CD4-positive, alpha-beta T cell treated with Interleukin-12 subunit alpha and Interleukin-12 subunit beta, for 1 hour (primary cell): ENCODE results near the gene EVC2.

Source experiments
- DNase-seq: peaks from one replicate; pipeline ENCODE4 v3.0.0-alpha.2; 2020

The EVC2 gene

DNA sequence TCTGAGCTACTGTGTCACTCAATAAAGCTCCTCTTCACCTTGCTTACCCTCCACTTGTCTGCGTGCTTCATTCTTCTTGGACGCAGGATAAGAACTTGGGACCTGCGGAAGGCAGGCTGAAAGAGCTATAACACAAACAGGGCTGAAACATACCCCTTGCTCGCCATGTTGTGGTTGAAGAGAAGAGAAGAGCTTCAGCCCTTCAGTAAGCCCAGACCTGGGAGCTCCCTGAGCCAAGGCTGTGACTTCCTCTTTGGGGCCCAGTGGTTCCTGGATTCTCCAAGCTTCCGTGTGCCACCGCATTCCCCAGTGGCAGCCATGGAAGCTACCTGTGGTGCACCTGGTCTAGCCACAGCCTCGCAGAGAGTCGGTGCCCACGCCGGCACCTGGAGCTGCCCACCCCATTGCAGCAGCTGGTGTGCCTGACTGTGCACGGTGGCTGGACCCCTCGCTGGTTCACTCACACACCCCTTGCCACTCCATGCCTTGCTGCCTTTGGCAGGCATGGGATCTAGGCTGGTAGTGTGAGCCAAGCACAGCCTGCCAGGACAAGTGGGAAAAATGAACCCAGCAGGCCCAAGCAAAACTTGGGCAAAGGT is 160.6 kb downstream of the EVC2 start:
- no peak for DNase-seq

DNA sequence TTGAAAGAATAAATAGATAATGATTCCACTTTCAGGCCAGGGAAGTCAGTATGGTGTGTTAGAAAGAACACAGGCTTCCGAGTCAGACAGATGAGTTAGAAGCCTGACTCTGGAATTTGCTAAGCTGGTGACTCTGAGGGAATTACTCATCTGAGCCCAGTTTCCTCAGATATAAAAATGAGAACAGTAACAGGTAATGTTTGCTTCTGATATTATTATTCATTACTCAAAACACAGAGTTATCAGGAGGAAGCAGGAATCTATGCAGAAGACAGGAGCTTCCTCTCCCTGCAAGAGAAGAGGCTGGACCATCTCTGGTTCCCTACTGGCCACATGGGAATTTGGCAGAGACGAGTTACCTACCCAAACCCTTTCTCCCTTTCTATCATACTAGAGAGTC is 163.1 kb downstream of the EVC2 start:
- no peak for DNase-seq

DNA sequence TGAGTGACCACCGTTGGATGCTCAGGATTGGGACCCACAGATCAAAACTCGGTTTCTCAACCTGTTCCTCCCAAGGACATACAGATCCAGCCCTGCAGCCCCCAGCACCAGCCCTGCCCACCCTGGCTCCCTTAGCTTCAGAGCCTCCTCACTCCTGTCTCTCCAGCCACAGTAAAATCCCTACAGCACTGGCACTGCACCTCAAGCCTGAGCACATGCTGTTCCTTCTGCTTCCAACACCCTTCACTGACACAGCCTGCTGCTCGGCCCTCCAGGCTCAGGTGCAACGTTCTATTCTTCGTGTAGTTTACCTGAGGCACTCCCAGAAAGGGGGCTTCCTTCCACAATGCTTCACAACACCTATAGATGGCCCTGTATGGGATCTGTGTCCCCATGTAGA is 163.6 kb downstream of the EVC2 start:
- DNase-seq: no peak

DNA sequence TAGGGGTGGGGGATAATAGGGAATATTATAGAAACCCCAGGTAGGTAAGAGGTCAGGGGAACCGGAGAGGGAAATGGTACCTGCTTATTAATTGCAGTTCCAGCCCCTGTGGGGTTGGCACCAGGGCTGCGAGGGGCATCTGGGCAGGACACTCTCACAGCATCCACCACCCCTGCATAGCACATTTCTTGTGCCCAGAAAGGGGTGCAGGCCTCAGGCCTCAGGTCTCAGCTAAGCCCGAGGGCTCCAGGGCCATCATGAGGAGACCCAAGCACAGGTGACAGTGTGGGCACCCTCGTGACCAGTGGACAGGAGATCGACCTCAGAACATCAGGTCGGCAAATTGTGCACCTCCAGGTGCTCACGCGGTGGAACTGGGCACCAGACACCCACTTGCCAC is 164.7 kb downstream of the EVC2 start:
- no peak for DNase-seq

DNA sequence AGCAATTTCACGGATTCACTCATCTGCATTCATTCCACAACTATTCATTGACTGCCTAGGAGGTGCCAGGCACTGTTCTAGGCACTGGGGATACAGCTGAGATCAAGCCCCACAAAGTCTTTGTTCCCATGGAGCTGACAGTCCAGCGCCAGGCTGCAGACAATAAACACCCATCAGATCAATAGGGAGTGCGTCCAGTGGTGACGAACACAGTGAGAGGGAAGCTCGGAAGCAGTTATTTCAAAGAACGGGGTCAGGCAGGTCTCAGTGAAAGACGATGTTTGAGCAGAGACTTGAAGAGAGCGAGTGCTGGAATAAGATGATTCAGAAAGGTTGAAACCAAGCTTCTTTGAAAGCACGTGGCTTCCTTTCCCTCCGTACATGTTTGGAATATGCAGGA is 167.2 kb downstream of the EVC2 start:
- DNase-seq: no peak

DNA sequence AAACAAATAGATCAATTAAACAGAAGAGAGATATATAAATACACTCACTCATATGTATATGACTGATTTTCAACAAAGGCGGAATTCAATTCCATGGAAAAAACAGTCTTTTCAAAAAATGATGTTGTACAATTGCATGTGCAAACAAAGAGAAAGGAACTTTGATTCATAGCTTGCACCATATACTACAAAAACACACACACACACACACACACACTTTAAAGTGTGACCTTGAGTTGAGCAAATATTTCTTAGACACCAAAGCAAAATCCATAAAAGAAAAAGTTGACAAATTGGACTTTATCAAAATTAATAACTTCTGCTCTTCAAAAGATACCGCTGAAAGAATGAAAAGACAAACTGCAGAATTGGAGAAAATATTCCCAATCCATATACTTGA is 168.8 kb downstream of the EVC2 start:
- DNase-seq: no peak

DNA sequence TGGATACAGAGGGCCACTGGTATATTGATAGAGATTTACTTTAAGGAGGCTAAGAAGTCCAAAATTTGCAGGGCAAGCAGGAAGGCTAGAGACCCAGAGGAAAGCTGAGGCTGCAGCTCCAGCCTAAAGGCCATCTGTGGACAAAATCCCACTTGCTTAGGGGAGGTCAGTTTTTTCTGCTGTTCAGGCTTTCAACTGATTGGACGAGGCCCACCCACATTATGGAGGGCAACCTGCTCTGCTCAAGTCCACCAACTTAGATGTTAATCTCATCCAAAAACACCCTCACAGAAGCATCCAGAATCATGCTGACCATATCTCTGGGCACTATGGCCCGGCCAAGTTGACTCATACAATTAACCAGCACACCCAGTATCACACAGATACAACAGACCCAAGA is 176.3 kb downstream of the EVC2 start:
- DNase-seq: no peak

DNA sequence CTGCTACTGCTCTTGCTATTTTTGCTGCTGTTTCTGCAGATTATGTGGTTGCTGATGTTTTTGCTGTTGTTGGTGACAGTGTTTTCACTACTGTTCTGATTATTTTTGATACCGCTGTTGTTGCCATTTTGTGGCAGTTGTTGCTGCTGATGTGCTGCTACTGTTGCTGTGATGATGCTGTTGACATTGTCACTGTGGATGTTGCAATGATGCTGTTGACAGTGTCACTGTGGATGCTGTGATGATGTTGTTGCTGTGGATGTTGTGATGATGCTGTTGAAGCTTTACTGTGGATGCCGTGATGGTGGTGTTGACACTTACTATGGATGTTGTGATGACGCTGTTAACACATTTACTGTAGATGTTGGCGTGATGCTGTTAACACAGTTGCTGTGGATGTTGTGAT is 180.3 kb downstream of the EVC2 start:
- no peak for DNase-seq

DNA sequence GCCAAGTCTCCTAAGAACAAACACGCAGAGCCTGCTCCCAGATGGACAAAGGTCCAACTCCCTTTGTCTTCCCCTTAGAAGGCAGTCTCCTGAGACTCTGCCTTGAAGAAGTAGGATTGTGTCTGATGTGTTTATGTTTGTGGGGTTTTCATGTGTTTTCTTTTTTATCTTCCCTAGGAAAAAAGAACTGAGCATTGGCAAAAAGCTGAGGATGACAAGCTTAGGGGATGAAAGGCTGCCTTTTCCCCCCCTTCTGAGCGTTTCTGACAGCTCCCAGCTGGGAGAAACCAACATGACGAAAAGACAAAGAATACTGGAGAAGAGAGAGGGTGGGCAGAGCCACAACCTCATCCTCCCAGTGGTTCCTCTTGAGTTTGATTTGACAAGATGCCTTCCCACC is 181.1 kb downstream of the EVC2 start:
- DNase-seq: no peak

DNA sequence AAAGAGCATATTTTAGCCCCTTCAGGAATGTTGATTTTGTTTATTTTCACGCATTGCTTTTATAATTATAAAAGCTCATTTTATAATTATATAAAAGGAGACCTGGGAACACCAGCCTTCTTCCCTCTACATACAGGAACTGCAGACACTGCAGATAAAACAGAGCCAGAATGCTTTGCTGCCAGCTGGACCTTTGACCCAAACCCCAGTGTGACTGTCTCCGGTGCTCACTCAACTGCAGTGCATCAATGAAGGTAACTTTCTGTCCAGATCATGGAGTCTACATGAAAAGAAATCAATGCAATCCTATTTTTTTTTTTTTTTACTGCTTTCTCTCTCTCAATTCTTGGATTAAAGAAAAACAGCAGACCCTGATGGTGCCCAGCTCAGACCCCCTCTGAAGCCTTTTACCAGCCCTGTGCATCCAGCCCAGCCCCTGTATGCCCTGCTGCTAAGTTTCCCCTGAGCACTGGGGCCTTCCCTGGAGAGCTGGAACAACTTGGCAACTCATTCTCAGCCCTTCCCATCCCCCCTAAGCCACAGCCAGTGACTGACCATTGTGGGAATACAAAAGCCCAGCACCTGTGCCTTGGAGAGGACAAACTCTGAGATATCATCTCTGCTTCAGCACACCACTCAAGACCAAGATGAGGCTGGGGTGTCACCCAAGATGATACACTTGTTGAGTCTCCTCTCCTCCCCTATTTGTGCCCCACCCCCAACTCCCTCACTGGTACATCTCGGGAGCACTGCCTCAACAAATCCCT is 182.1 kb downstream of the EVC2 start:
- no peak for DNase-seq

DNA sequence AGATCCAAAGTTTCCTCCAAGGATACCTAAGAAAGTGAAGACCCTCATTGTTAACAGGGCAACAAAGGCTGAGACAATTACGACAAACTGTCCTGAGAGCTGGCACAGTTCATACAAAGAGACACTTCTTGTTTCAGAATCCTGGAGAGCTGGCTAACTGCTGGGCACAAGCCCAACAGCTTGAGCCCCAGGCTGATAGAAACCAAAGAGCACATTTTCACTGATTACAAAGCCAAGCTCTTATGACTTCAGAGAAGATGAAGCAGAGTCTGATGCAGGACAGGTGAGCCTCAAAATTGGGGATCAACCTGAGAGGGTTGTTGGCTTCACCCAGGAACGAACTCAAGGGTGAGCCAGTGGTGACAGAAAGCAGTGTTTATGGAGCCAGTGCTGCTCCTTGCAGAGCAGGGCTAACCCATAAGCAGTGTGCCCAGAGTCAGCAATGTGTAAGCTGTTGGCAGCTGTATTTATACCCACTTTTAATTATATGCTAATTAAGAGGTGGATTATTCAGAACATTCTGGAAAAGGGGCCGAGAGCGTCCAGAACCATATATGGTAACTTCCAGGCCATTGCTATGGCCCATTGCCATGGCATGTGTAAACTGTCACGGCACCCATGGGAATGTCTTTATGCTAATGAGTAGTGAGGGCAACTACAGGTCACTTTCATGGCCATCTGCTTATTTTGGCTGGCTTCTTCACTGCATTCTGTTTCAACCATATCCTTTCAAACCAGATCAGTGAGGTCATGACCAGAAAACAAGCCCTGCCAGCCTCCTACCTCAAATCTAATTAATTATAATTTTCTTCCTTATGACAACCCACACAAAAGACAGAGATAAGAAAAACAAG is 183.7 kb downstream of the EVC2 start:
- DNase-seq: no peak

DNA sequence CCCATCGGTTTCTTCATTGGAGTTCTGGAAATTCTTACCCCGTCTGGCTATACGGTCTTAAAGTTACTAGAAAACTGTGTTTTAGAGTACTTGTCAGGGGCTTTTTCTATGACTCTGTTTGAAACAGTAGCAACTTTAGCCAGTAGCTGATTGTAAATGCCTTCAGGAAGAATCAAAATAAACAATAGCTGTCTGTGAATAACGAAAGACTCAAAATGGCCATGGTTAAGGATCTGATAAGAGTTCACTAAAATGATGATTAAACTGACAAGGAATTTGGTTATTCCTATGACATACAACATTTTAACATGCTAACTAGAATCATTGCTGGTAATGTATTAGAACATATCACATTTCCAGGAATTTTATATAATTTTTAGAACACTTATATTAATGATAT is 191.0 kb downstream of the EVC2 start:
- no peak for DNase-seq

DNA sequence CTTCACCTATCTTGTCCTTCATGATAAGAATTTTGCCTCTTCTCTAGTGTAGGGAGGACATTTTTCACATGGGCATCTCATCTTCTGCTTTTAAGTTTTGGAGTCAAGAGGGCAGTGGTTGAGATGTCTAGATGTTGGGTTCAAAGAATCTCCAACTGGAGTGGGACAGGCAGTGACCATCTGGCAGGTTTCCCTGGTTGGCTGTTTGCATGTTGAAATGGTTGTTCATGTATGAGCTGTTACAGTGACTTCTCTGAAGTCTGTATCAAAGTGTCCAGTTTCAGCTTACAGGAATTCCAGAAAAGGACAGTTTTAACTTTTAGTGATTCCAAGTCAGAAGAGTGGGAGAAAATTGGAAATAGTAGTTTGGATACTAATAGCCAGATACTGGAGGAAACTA is 192.7 kb downstream of the EVC2 start:
- no peak for DNase-seq
